Measurements from ENCODE around the gene KANSL1.

KANSL1 gene

DNA sequence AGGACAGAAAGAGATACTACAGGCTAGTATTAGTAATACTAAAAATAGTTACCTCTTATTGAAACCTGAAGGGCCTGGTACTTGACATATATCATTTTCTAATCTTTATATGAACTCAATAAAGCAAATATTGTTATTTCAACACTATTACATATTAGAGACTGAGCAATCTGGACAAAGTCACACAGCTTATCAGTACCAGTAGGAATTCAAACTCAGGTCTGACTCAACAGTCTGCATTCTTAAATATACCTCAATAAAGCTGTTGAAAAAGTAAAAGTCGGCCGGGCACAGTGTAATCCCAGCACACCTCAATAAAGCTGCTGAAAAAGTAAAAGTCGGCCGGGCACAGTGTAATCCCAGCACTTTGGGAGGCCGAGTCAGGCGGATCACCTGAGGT is 67.4 kb downstream of the KANSL1 start:
- no peak for DNase-seq (ENCODE audit: low read depth)
- TF ChIP-seq, protein P1, sequence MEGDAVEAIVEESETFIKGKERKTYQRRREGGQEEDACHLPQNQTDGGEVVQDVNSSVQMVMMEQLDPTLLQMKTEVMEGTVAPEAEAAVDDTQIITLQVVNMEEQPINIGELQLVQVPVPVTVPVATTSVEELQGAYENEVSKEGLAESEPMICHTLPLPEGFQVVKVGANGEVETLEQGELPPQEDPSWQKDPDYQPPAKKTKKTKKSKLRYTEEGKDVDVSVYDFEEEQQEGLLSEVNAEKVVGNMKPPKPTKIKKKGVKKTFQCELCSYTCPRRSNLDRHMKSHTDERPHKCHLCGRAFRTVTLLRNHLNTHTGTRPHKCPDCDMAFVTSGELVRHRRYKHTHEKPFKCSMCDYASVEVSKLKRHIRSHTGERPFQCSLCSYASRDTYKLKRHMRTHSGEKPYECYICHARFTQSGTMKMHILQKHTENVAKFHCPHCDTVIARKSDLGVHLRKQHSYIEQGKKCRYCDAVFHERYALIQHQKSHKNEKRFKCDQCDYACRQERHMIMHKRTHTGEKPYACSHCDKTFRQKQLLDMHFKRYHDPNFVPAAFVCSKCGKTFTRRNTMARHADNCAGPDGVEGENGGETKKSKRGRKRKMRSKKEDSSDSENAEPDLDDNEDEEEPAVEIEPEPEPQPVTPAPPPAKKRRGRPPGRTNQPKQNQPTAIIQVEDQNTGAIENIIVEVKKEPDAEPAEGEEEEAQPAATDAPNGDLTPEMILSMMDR (IDR thresholded peaks at IDR 0.05; ENCODE audit: low read depth, low read length), result no peak
- no peak overlapping the region for H3K4me3 ChIP-seq (ENCODE audit: low read depth, low read length)

DNA sequence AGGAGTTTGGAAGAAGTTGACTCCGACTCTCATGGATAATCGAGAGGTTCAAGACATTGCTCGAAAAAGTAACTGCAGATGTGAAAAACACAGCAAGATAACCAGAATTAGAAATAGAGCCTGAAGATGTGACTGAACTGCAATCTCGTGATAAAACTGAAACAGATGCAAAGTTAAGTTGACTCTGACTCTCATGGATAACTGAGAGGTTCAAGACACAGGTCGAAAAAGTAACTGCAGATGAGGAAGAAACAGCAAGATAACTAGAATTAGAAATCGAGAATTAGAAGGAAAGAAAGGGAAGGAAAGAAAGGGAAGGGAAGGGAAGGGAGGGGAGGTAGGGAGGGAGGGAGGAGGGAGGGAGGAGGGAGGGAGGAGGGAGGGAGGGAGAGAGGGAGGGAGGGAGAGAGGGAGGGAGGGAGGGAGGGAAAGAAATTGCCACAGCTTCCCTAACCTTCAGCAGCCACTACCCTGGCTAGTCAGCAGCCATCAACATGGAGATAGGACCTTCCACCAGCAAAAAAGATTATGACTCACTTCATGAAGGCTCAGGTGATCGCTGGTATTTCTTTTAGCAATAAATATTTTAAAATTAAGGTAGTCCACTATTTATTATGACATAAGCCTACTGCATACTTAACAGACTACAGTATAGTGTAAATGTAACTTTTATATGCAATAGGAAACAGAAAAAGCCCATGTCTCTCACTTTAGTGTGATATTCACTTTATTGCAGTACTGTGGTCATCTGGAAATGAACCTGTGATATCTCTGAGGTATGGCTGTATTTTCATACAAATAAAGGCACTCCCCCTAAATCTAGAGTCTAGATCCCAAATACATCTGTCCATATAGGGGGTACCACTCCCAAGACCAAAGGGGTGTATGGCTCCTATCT is 68.3 kb downstream of the KANSL1 start:
- TF ChIP-seq, protein P1 (IDR thresholded peaks at IDR 0.05; ENCODE audit: low read depth, low read length), result no peak
- TF ChIP-seq MYC (IDR thresholded peaks at IDR 0.05; ENCODE audit: low read depth, low read length), result no peak
- TF ChIP-seq, protein P2, sequence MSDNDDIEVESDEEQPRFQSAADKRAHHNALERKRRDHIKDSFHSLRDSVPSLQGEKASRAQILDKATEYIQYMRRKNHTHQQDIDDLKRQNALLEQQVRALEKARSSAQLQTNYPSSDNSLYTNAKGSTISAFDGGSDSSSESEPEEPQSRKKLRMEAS (IDR thresholded peaks at IDR 0.05; ENCODE audit: low read depth, low read length), result no peak
- no peak for TF ChIP-seq POLR2A (IDR thresholded peaks at IDR 0.05; ENCODE audit: extremely low read depth, insufficient read length)
- DNase-seq (ENCODE audit: low read depth), result no peak

DNA sequence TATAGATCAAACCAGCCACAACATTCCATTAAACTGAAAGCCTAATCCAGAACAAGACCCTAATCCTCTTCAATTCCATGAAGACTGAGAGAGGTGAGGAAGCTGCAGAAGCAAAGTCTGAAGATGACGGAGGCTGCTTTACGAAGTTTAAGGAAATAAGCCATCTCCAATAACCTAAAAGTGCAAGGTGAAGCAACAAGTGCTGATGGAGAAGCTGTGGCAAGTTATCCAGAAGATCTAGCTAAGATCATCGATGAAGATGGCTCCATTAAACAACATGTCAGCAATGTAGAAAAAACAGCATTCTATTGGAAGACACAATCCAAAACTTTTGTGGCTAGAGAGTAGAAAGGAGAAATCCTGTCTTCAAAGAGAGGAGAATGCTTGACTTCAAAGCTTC is 69.6 kb downstream of the KANSL1 start:
- DNase-seq (ENCODE audit: low read depth), result no peak
- no peak overlapping the region for H3K4me3 ChIP-seq (ENCODE audit: low read depth, low read length)
- TF ChIP-seq POLR2A (IDR thresholded peaks at IDR 0.05; ENCODE audit: extremely low read depth, insufficient read length), result no peak
- TF ChIP-seq, protein P2 (IDR thresholded peaks at IDR 0.05; ENCODE audit: low read depth, low read length), result no peak
- TF ChIP-seq MYC (IDR thresholded peaks at IDR 0.05; ENCODE audit: low read depth, low read length), result no peak
- TF ChIP-seq, protein P1 (IDR thresholded peaks at IDR 0.05; ENCODE audit: low read depth, low read length), result no peak

More for the DNA sequence above, 68.3 kb downstream of the KANSL1 start:
- no peak overlapping the region for H3K4me3 ChIP-seq (ENCODE audit: low read depth, low read length)

DNA sequence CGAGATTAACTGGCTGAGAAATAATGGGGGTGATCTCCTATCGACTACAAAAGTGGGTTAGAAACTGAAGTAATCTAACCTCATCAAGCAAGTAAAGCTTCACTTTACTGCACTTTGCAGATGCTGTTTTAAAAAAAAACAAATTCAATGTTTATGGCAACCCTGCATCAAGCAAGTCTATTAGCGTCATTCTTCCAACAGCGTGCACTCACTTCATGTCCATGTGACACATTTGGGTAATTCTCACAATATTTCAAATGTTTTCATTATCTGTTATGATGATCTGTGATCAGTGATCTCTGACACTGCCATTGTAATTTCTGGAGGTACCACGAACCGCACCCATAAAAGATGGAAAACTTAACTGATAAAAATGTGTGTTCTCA is 70.8 kb downstream of the KANSL1 start:
- TF ChIP-seq, protein P1 (IDR thresholded peaks at IDR 0.05; ENCODE audit: low read depth, low read length), result no peak
- TF ChIP-seq MYC (IDR thresholded peaks at IDR 0.05; ENCODE audit: low read depth, low read length) (no peak), POLR2A (IDR thresholded peaks at IDR 0.05; ENCODE audit: extremely low read depth, insufficient read length) (no peak)
- TF ChIP-seq, protein P2 (IDR thresholded peaks at IDR 0.05; ENCODE audit: low read depth, low read length), result no peak
- H3K4me3 ChIP-seq (ENCODE audit: low read depth, low read length), result no peak overlapping the region
- no peak for DNase-seq (ENCODE audit: low read depth)

DNA sequence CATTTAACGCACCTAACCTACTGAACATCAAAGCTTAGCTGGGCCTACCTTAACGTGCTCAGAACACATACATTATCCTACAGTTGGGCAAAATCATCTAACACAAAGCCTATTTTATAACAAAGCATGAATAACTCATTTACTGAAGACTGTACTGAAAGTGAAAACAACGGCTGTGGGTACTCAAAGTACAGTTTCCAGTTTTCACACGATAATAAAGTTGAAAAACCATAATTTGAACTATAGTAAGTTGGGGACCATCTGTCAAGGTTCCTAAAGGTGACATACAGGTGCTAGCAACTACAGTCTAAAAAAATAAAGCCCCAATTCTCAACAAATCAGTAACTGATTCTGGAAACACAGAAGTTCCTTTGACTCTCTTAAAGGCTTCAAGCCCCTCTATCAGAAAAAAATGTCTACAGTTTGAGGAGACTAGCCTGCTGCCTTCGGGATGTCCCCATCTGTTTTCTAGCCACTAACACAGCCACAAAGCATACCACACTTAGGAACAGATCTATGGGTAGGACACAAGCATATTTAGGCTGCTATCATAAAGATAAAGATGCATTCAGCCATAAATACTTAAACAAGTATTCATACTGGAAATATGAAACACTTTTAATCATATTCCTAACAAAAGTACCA is 71.3 kb downstream of the KANSL1 start:
- TF ChIP-seq, protein P1 (IDR thresholded peaks at IDR 0.05; ENCODE audit: low read depth, low read length), result no peak
- TF ChIP-seq POLR2A (IDR thresholded peaks at IDR 0.05; ENCODE audit: extremely low read depth, insufficient read length), result no peak
- TF ChIP-seq, protein P2 (IDR thresholded peaks at IDR 0.05; ENCODE audit: low read depth, low read length), result no peak
- no peak for TF ChIP-seq MYC (IDR thresholded peaks at IDR 0.05; ENCODE audit: low read depth, low read length)
- H3K4me3 ChIP-seq (ENCODE audit: low read depth, low read length), result no peak overlapping the region

More for the DNA sequence above, 71.3 kb downstream of the KANSL1 start:
- DNase-seq (ENCODE audit: low read depth), result no peak

Data from NB4 (cell line).